RWPE1 (cell line): ENCODE measurements around the gene NADK2.

Source experiments
- CTCF ChIA-PET: fragments of 350-600 bp; sonication (Branson Sonifier 250); formaldehyde crosslinking; extraction: SDS; loops from one replicate; lab custom pipeline; 2021; lab: Yijun Ruan, JAX
- POLR2A ChIA-PET: fragments of 400-600 bp; formaldehyde crosslinking; extraction: SDS; loops from one replicate; lab custom pipeline; 2020; ENCODE audit warnings: antibody characterized with exemption; ENCODE audit not compliant: low non-redundant PET; lab: Yijun Ruan, JAX
- DNase-seq: peaks from one replicate; pipeline ENCODE4 v3.0.0; 2012; ENCODE audit warnings: low spot score
- H3K27ac ChIP-seq: fragments of 450-650 bp; 2 replicates; pipeline ENCODE4 v1.5.1; 2017
- TF ChIP-seq, protein P1 (sequence below): fragments of 450-650 bp; conservative IDR thresholded peaks from 2 replicates; pipeline ENCODE4 v1.5.1; 2017; ENCODE audit warnings: low read depth, mild to moderate bottlenecking

Gene NADK2

DNA sequence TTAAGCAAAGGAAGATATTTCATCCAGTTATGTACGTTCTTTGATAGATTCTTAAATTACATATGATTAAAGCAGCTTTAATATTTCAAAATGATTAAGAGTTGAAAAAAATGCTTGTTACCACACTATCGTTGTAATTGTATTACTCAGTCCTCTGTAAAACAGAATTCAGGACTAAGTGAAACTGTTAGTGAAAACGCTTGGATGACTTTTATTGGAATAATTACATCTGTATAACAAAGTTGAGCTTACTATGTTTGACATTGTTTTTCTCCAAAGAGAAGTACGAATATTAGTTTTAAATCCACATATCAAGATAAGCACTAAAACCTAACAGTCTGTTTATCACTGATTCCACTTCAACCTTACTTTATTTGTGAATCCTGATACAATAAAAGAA lies 8.7 kb upstream of the NADK2 start:
- POLR2A ChIA-PET = no interaction called here
- TF ChIP-seq, protein P1, sequence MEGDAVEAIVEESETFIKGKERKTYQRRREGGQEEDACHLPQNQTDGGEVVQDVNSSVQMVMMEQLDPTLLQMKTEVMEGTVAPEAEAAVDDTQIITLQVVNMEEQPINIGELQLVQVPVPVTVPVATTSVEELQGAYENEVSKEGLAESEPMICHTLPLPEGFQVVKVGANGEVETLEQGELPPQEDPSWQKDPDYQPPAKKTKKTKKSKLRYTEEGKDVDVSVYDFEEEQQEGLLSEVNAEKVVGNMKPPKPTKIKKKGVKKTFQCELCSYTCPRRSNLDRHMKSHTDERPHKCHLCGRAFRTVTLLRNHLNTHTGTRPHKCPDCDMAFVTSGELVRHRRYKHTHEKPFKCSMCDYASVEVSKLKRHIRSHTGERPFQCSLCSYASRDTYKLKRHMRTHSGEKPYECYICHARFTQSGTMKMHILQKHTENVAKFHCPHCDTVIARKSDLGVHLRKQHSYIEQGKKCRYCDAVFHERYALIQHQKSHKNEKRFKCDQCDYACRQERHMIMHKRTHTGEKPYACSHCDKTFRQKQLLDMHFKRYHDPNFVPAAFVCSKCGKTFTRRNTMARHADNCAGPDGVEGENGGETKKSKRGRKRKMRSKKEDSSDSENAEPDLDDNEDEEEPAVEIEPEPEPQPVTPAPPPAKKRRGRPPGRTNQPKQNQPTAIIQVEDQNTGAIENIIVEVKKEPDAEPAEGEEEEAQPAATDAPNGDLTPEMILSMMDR = no peak
- DNase-seq = no peak
- CTCF ChIA-PET = no interaction called here
- no peak overlapping the region for H3K27ac ChIP-seq

DNA sequence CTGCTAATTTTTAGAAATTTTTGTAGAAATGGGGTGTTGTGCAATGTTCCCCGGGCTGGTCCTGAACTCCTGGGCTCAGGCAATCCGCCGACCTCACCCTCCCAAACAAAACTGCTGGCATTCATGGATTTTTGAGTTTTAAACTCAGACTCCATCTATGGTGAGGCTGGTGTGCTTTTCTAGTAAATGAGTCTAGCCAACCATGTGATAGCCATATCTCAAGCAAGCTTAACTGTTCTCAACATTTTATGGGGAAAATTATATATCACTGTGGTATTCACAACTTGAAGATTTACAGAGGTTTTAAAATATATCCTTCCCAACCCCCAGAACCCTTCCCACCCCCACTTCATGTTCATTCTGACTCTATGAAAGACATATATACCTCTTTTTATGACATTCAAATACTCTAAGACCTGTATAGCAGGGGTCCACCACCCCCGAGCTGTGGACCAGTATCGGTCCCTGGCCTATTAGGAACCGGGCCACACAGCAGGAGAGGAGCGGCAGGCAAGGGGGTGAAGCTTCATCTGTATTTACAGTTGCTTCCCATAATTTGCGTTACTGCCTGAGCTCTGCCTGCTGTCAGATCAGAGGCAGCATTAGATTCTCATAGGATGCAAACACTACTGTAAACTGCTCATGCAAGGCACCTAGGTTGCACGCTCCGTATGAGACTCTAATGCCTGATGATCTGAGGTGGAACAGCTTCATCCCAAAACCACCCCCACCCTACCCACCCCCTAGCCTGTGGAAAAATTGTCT lies 4.5 kb upstream of the NADK2 start:
- DNase-seq = no peak
- TF ChIP-seq, protein P1 = no peak
- CTCF ChIA-PET = interaction anchor here (0.7 to 1.1 kb wide), 2 partner anchors 20 to 42 kb away, joined by 3 to 4 read pairs; no protein-coding TSS in a partner anchor
- POLR2A ChIA-PET = no interaction called here
- H3K27ac ChIP-seq = no peak overlapping the region

DNA sequence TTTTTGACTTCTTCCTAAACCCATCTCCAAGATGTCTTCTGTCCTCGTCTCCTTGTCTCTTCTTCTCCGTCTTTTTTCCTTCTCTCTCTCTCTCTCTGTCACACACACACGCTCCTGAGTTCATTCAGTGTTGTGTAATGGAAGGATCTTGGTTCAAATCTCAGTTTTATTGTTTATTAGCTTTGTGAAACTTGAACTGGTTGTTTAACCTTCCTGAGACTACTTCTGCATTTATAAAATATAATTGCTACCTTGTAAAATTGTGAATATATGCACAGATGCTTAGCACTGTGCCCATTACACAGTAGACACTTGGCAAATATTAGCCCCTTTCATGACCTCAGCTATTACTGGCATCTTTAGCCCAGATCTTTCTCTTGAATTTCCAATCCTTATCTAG lies 2.4 kb upstream of the NADK2 start:
- TF ChIP-seq, protein P1 = no peak
- no peak for DNase-seq
- POLR2A ChIA-PET = no interaction called here
- CTCF ChIA-PET = no interaction called here
- no peak overlapping the region for H3K27ac ChIP-seq

DNA sequence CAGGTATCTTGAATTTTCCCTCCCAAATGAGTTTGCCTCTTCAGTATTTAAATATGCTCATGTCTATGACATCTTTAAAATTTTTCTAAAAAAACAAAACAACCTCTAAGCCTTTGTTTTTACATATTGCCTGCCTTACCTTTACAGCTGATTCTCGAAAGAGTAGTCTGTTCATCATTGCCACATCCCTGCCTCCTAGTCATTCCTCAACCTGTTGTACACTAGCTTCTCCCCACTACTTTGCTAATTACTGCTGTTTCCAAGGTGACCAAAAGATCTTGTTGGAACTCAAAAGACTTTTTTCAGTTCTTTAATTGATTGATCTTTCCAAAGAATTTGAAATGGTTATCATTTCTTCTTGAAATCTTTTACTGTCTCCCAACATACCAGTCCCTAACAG lies 1.9 kb upstream of the NADK2 start:
- TF ChIP-seq, protein P1 = no peak
- H3K27ac ChIP-seq = no peak overlapping the region
- DNase-seq = no peak
- POLR2A ChIA-PET = no interaction called here
- CTCF ChIA-PET = no interaction called here

DNA sequence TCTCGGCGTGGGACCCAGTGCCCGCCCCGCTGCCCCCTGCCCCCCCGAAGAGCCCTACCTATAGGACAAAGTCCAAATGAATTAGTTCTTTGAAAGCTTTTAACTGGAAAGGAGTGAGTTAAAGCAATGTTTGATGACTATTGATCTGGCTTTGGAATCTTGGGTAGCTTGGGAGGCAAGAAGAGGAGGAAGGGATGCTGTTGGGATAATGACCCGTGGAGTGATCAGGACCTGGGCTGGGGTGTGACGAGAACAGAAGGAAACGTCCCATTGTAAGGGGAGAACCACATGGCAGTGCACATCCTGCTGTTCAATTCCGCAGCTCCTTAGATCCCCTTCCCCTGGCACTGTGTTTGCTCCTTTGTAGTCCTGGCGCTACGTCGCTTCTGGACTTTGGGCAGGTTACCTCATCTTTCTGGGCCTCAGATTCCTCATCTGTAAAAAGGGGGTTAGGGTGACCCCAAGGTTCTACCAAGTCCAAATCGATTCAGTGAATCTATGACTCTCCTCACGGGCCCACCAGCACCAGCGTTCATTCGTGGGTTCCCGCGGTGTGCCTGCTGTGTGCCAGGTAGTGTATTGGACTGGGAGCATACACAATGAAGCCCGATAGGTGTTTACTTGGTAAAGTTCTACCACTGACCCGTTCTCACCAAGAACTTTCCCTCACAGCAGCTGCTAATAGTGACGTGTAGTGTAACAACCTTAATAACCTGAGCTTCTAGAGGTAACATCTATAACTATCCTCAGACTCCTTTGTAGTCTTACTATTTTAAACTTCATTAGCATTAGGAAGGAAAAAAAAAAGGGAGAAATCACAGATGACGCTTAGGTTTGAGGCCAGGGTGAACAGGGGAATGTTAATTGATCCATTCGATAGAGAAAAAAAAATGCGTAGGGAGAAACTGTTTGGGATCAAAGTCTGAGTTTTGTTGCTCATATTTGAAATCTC lies 1.1 kb upstream of the NADK2 start:
- POLR2A ChIA-PET = interaction anchor here (0.9 kb wide), 1 partner anchor 66 kb away, joined by 4 read pairs; no protein-coding TSS in a partner anchor
- H3K27ac ChIP-seq = peak overlapping the region; percentile 91
- DNase-seq = no peak

More for the DNA sequence above, 1.1 kb upstream of the NADK2 start:
- TF ChIP-seq, protein P1 = no peak
- CTCF ChIA-PET = interaction anchor here (0.6 to 1.8 kb wide), 9 partner anchors 12 to 453 kb away, joined by 3 to 13 read pairs (median 5); no protein-coding TSS in a partner anchor
